HepG2 (cell line): ENCODE data around the gene CEMP1. TPM values are rescaled to one million over a fixed set of nuclear protein-coding genes. Genes with fewer than 3 reads are reported as not detected.

Source experiments
- ARNT2 ChIP-seq: sonication (generic); formaldehyde crosslinking; IDR thresholded peaks from 2 replicates; pipeline ENCODE4 v1.8.0; 2022; ENCODE audit warnings: mild to moderate bottlenecking, low read depth, missing genetic modification reagents, moderate library complexity
- CCAR2 ChIP-seq: fragments of 200-400 bp; formaldehyde crosslinking; optimal IDR thresholded peaks from 2 replicates; pipeline ENCODE3; 2018; ENCODE audit warnings: low read depth, mild to moderate bottlenecking, low read length, moderate library complexity
- CEBPG ChIP-seq: IDR thresholded peaks from 2 replicates; pipeline ENCODE4 v1.6.1; 2016
- CHCHD3 ChIP-seq: sonication (generic); formaldehyde crosslinking; IDR thresholded peaks from 2 replicates; pipeline ENCODE4 v1.8.0; 2022; ENCODE audit warnings: mild to moderate bottlenecking, missing genetic modification reagents, moderate library complexity
- FOXM1 ChIP-seq: sonication (generic); formaldehyde crosslinking; IDR thresholded peaks from 2 replicates; pipeline ENCODE4 v1.5.0; 2020; ENCODE audit warnings: missing genetic modification reagents
- IRF2 ChIP-seq: IDR thresholded peaks from 2 replicates; pipeline ENCODE4 v1.6.1; 2018; ENCODE audit warnings: missing genetic modification reagents, missing compliant biosample characterization
- KAT8 ChIP-seq: IDR thresholded peaks from 2 replicates; pipeline ENCODE4 v1.6.1; 2016; ENCODE audit warnings: missing genetic modification reagents, missing compliant biosample characterization
- MTF1 ChIP-seq: sonication (generic); formaldehyde crosslinking; IDR thresholded peaks from 2 replicates; pipeline ENCODE4 v1.5.0; 2020; ENCODE audit warnings: missing genetic modification reagents
- MXI1 ChIP-seq: IDR thresholded peaks from 3 replicates; pipeline ENCODE4 v1.6.1; 2012; ENCODE audit warnings: low read depth, low read length, inconsistent platforms, borderline replicate concordance
- NCOA5 ChIP-seq: sonication (generic); formaldehyde crosslinking; IDR thresholded peaks from 2 replicates; pipeline ENCODE4 v1.4.0; 2020; ENCODE audit warnings: missing genetic modification reagents
- NFIC ChIP-seq: IDR thresholded peaks from 2 replicates; pipeline ENCODE4 v1.6.1; 2012; ENCODE audit warnings: mild to moderate bottlenecking, low read length, inconsistent platforms
- SAP130 ChIP-seq: IDR thresholded peaks from 2 replicates; pipeline ENCODE4 v1.6.1; 2016; ENCODE audit warnings: low read depth
- TFE3 ChIP-seq: IDR thresholded peaks from 2 replicates; pipeline ENCODE4 v1.6.1; 2016
- XBP1 ChIP-seq: sonication (generic); formaldehyde crosslinking; IDR thresholded peaks from 2 replicates; pipeline ENCODE4 v1.5.0; 2020; ENCODE audit warnings: missing genetic modification reagents
- ZBTB21 ChIP-seq: sonication (generic); formaldehyde crosslinking; IDR thresholded peaks from 2 replicates; pipeline ENCODE4 v1.4.0; 2020; ENCODE audit warnings: missing genetic modification reagents
- ZFP36L1 ChIP-seq: sonication (generic); formaldehyde crosslinking; IDR thresholded peaks from 2 replicates; pipeline ENCODE4 v1.8.0; 2022; ENCODE audit warnings: mild to moderate bottlenecking, missing genetic modification reagents, moderate library complexity
- ZNF331 ChIP-seq: sonication (generic); formaldehyde crosslinking; IDR thresholded peaks from 2 replicates; pipeline ENCODE4 v1.4.0; 2020; ENCODE audit warnings: missing genetic modification reagents
- ZNF460 ChIP-seq: sonication (generic); formaldehyde crosslinking; IDR thresholded peaks from 2 replicates; pipeline ENCODE4 v1.5.1; 2020; ENCODE audit warnings: missing genetic modification reagents, mild to moderate bottlenecking, borderline replicate concordance
- ZNF552 ChIP-seq: sonication (generic); formaldehyde crosslinking; IDR thresholded peaks from 2 replicates; pipeline ENCODE4 v1.9.0; 2022; ENCODE audit warnings: missing genetic modification reagents, mild to moderate bottlenecking, borderline replicate concordance
- ZNF619 ChIP-seq: sonication (generic); formaldehyde crosslinking; IDR thresholded peaks from 2 replicates; pipeline ENCODE4 v1.4.0; 2020; ENCODE audit warnings: mild to moderate bottlenecking, missing genetic modification reagents
- polyA plus RNA-seq, 8 experiments: library from polyadenylated mRNA; depleted of rRNA in 3 of 8; stranded (reverse) in 7 of 8; unstranded in 1 of 8; fragments of >200 nt; fragmentation: Illumina TruSeq in 4 of 8; extraction: Trizol in 4 of 8; gene quantifications; 2 replicates each; pipeline versions ENCODE4 v1.2.1 to v1.2.3, GENCODE V29; 2011 to 2016; ENCODE audit warnings: low read depth in 4 of 8, missing spikeins in 1 of 8, mixed read lengths in 1 of 8; ENCODE audit not compliant: insufficient read depth in 1 of 8
- total RNA-seq, 5 experiments: library from RNA; depleted of rRNA; stranded (reverse); fragments of >200 nt; fragmentation: Illumina TruSeq; extraction: Trizol; gene quantifications; 2 replicates each; pipeline ENCODE4 v1.2.3, GENCODE V29; 2016; ENCODE audit warnings: low read depth in 1 of 5
- TF ChIP-seq, protein P1 (sequence below): sonication (generic); formaldehyde crosslinking; IDR thresholded peaks from 2 replicates; pipeline ENCODE4 v1.4.0; 2020; ENCODE audit warnings: mild to moderate bottlenecking, missing genetic modification reagents
- TF ChIP-seq, protein P2 (sequence below): IDR thresholded peaks from 2 replicates; pipeline ENCODE4 v1.6.1; 2012; ENCODE audit warnings: low read length, improper control_type of control experiment
- TF ChIP-seq, protein P3 (sequence below): sonication (generic); formaldehyde crosslinking; IDR thresholded peaks from 2 replicates; pipeline ENCODE4 v1.4.0; 2020; ENCODE audit warnings: missing genetic modification reagents

Gene CEMP1
- total and polyA plus RNA-seq, 2 of the 13 experiments (the other 11 are each of a cell fraction or from before 2014, with no cell fraction given): not detected

DNA sequence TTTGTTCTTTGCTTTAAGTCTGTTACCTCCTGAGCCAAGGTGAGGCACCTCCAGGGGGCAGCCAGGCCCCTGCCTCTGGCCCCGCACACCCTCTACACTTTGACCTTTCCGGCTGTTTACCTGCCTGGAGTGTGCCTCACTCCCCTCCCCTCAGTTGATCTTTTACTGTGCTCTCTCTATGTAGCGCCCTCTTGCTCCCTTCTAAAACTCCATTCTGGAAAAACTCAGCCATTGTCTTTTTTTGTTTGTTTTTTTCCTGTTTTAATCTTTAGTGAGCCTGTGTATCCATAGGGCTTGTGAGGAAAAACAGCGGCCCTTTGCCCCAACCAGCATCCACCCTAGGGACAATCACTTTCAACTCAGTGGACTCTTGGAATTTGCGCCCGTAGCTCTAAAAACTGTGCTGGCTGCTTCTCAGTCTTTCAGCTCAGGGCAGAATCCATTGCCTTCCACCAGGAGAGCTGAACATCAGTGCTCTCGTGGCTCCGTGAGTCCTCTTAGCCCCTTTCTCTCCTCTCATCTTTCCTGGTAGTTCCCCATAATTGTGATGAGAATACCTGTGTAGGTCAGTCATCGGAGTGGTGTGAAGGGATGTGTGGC lies 6.8 kb downstream of the CEMP1 start (continued):
- TF ChIP-seq, protein P1, sequence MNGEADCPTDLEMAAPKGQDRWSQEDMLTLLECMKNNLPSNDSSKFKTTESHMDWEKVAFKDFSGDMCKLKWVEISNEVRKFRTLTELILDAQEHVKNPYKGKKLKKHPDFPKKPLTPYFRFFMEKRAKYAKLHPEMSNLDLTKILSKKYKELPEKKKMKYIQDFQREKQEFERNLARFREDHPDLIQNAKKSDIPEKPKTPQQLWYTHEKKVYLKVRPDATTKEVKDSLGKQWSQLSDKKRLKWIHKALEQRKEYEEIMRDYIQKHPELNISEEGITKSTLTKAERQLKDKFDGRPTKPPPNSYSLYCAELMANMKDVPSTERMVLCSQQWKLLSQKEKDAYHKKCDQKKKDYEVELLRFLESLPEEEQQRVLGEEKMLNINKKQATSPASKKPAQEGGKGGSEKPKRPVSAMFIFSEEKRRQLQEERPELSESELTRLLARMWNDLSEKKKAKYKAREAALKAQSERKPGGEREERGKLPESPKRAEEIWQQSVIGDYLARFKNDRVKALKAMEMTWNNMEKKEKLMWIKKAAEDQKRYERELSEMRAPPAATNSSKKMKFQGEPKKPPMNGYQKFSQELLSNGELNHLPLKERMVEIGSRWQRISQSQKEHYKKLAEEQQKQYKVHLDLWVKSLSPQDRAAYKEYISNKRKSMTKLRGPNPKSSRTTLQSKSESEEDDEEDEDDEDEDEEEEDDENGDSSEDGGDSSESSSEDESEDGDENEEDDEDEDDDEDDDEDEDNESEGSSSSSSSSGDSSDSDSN (CRISPR knock-in tag): peak; percentile 56
- TF ChIP-seq KAT8 (CRISPR knock-in tag) (peak; percentile 78), FOXM1 (no peak), NFIC (peak; percentile 68; the same call in 1 of the 2 replicates), TFE3 (CRISPR knock-in tag) (peak; percentile 66), XBP1 (no peak), ARNT2 (CRISPR knock-in tag) (0 out of 2 replicates have a peak, but pooled peaks have one; percentile 33), ZNF331 (CRISPR knock-in tag) (peak; percentile 63; the same call in 1 of the 2 replicates), MXI1 (peak; percentile 81; the same call in 1 of the 3 replicates), CHCHD3 (CRISPR knock-in tag) (no peak), ZNF460 (peak; percentile 16; the same call in 1 of the 2 replicates), ZNF552 (CRISPR knock-in tag) (0 out of 2 replicates have a peak, but pooled peaks have one; percentile 19), CCAR2 (no peak), ZFP36L1 (CRISPR knock-in tag) (peak; percentile 51; the same call in 1 of the 2 replicates), IRF2 (CRISPR knock-in tag) (peak; percentile 78), NCOA5 (CRISPR knock-in tag) (no peak), ZNF619 (CRISPR knock-in tag) (0 out of 2 replicates have a peak, but pooled peaks have one; percentile 57), SAP130 (CRISPR knock-in tag) (peak; percentile 93), ZBTB21 (no peak), MTF1 (no peak), CEBPG (no peak; the same call in 1 of the 2 replicates)
- TF ChIP-seq, protein P2, sequence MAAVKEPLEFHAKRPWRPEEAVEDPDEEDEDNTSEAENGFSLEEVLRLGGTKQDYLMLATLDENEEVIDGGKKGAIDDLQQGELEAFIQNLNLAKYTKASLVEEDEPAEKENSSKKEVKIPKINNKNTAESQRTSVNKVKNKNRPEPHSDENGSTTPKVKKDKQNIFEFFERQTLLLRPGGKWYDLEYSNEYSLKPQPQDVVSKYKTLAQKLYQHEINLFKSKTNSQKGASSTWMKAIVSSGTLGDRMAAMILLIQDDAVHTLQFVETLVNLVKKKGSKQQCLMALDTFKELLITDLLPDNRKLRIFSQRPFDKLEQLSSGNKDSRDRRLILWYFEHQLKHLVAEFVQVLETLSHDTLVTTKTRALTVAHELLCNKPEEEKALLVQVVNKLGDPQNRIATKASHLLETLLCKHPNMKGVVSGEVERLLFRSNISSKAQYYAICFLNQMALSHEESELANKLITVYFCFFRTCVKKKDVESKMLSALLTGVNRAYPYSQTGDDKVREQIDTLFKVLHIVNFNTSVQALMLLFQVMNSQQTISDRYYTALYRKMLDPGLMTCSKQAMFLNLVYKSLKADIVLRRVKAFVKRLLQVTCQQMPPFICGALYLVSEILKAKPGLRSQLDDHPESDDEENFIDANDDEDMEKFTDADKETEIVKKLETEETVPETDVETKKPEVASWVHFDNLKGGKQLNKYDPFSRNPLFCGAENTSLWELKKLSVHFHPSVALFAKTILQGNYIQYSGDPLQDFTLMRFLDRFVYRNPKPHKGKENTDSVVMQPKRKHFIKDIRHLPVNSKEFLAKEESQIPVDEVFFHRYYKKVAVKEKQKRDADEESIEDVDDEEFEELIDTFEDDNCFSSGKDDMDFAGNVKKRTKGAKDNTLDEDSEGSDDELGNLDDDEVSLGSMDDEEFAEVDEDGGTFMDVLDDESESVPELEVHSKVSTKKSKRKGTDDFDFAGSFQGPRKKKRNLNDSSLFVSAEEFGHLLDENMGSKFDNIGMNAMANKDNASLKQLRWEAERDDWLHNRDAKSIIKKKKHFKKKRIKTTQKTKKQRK: no peak
- TF ChIP-seq, protein P3, sequence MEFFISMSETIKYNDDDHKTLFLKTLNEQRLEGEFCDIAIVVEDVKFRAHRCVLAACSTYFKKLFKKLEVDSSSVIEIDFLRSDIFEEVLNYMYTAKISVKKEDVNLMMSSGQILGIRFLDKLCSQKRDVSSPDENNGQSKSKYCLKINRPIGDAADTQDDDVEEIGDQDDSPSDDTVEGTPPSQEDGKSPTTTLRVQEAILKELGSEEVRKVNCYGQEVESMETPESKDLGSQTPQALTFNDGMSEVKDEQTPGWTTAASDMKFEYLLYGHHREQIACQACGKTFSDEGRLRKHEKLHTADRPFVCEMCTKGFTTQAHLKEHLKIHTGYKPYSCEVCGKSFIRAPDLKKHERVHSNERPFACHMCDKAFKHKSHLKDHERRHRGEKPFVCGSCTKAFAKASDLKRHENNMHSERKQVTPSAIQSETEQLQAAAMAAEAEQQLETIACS (CRISPR knock-in tag): no peak
